Suprapubic skin (tissue), 3 donors: ENCODE data around the gene NAIF1.

Source experiments
- CTCF ChIP-seq, 2 donors: fragments of 200-600 bp in 1 of 2; fragments of 450-650 bp in 1 of 2; sonication (generic) in 1 of 2; IDR thresholded peaks; one replicate each; pipeline ENCODE4 v1.5.1; 2016 to 2019; ENCODE audit warnings: antibody characterized with exemption in 2 of 2, mild to moderate bottlenecking in 1 of 2, moderate library complexity in 1 of 2
- POLR2AphosphoS5 ChIP-seq, 3 donors: sonication (generic); formaldehyde crosslinking; IDR thresholded peaks; one replicate each; pipeline ENCODE4 v1.6.1; 2017; ENCODE audit warnings: antibody characterized with exemption in 3 of 3

- TF ChIP-seq CTCF (IDR thresholded peaks at IDR 0.05), result no peak
- no peak for TF ChIP-seq POLR2AphosphoS5 (IDR thresholded peaks at IDR 0.05)
These were observed 21.3 kb downstream of the NAIF1 start for GRCh38 chr9:128045831-128046230.
